SK-N-SH (cell line): Measurements from ENCODE around the gene FAT2.

Experiments used
- EZH2phosphoT487 ChIP-seq: fragments of 200-600 bp; sonication (generic); IDR thresholded peaks from 2 replicates; pipeline ENCODE4 v1.6.1; 2017; ENCODE audit warnings: low read depth, mixed run types, mild to moderate bottlenecking, antibody characterized with exemption, moderate library complexity, borderline replicate concordance
- FOXM1 ChIP-seq: IDR thresholded peaks from 2 replicates; pipeline ENCODE4 v1.4.0; 2012; ENCODE audit warnings: low read depth, mild to moderate bottlenecking
- MXI1 ChIP-seq: IDR thresholded peaks from 2 replicates; pipeline ENCODE4 v1.6.1; 2012; ENCODE audit warnings: mild to moderate bottlenecking, low read depth, low read length, improper control_type of control experiment
- YY1 ChIP-seq: IDR thresholded peaks from 2 replicates; pipeline ENCODE4 v1.4.0; 2012; ENCODE audit warnings: low read depth, mild to moderate bottlenecking
- TF ChIP-seq, protein P1 (sequence below): fragments of 200-600 bp; sonication (generic); IDR thresholded peaks from 2 replicates; pipeline ENCODE4 v1.6.1; 2017; ENCODE audit warnings: antibody characterized with exemption, mild to moderate bottlenecking, moderate library complexity
- TF ChIP-seq, protein P2 (sequence below): IDR thresholded peaks from 2 replicates; pipeline ENCODE4; 2012

DNA sequence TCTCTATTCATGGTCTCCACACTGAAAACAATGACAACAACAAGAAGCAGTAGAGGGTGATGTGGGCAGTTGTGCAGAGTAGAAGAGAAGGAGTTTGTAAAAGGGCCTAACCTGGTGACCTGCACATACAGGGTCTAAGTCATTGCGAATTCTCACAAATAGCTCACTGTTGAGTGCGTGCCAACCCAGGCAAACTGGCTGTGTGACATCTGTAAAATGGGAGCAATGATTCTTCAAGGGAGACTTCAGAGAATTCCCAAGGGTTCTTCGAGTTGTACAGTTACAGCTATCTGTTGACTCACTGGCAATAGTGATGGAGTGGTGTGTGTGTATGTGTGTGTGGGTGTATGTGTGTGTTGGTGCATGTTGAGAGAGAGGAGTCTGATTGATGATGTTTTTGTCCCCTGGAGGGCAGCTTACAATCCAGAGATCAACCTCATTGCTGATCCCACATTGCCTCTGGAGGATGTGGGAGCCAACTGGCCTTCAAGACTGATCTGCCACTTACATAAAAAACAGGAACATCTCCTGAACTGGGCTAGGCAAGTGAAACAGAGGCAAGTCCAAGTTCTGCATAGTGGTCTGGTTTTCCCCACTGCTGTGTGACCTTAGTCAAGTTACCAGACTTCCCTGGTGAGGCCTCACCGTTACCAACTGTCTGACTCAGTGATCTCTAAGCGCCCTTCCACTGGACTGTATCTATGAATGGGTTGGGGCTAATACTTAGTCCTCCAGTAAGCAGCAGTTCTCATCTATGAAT is 3.2 kb downstream of the FAT2 start:
- TF ChIP-seq, protein P1, sequence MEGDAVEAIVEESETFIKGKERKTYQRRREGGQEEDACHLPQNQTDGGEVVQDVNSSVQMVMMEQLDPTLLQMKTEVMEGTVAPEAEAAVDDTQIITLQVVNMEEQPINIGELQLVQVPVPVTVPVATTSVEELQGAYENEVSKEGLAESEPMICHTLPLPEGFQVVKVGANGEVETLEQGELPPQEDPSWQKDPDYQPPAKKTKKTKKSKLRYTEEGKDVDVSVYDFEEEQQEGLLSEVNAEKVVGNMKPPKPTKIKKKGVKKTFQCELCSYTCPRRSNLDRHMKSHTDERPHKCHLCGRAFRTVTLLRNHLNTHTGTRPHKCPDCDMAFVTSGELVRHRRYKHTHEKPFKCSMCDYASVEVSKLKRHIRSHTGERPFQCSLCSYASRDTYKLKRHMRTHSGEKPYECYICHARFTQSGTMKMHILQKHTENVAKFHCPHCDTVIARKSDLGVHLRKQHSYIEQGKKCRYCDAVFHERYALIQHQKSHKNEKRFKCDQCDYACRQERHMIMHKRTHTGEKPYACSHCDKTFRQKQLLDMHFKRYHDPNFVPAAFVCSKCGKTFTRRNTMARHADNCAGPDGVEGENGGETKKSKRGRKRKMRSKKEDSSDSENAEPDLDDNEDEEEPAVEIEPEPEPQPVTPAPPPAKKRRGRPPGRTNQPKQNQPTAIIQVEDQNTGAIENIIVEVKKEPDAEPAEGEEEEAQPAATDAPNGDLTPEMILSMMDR: no peak
- no peak for TF ChIP-seq MXI1
- TF ChIP-seq, protein P2, sequence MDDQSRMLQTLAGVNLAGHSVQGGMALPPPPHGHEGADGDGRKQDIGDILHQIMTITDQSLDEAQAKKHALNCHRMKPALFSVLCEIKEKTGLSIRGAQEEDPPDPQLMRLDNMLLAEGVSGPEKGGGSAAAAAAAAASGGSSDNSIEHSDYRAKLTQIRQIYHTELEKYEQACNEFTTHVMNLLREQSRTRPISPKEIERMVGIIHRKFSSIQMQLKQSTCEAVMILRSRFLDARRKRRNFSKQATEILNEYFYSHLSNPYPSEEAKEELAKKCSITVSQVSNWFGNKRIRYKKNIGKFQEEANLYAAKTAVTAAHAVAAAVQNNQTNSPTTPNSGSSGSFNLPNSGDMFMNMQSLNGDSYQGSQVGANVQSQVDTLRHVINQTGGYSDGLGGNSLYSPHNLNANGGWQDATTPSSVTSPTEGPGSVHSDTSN: no peak
- no peak for TF ChIP-seq EZH2phosphoT487
- no peak for TF ChIP-seq YY1
- no peak for TF ChIP-seq FOXM1
